ENCODE measurements around the gene GRM2.

Gene GRM2

GRCh38 chr3:51719410-51720025 lies 12.7 kb downstream of the GRM2 start:
- Histone ChIP-seq H3K4me3 (ENCODE audit: low read depth in 1 of 2, low read length in 1 of 2) (no peak overlapping the region), H3K9me3 (no peaks in the 10 kb centered on the region), H3K4me1 (ENCODE audit: control insufficient read depth in 1 of 2, insufficient read depth in 1 of 2, low read depth in 1 of 2, low read length in 1 of 2) (no peaks in the 10 kb centered on the region), H3K36me3 (no peaks in the 10 kb centered on the region), H3K27ac (no peak overlapping the region), H3K27me3 (no peaks in the 10 kb centered on the region)
- TF ChIP-seq, protein P1, sequence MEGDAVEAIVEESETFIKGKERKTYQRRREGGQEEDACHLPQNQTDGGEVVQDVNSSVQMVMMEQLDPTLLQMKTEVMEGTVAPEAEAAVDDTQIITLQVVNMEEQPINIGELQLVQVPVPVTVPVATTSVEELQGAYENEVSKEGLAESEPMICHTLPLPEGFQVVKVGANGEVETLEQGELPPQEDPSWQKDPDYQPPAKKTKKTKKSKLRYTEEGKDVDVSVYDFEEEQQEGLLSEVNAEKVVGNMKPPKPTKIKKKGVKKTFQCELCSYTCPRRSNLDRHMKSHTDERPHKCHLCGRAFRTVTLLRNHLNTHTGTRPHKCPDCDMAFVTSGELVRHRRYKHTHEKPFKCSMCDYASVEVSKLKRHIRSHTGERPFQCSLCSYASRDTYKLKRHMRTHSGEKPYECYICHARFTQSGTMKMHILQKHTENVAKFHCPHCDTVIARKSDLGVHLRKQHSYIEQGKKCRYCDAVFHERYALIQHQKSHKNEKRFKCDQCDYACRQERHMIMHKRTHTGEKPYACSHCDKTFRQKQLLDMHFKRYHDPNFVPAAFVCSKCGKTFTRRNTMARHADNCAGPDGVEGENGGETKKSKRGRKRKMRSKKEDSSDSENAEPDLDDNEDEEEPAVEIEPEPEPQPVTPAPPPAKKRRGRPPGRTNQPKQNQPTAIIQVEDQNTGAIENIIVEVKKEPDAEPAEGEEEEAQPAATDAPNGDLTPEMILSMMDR (IDR thresholded peaks at IDR 0.05), result no peak

DNA sequence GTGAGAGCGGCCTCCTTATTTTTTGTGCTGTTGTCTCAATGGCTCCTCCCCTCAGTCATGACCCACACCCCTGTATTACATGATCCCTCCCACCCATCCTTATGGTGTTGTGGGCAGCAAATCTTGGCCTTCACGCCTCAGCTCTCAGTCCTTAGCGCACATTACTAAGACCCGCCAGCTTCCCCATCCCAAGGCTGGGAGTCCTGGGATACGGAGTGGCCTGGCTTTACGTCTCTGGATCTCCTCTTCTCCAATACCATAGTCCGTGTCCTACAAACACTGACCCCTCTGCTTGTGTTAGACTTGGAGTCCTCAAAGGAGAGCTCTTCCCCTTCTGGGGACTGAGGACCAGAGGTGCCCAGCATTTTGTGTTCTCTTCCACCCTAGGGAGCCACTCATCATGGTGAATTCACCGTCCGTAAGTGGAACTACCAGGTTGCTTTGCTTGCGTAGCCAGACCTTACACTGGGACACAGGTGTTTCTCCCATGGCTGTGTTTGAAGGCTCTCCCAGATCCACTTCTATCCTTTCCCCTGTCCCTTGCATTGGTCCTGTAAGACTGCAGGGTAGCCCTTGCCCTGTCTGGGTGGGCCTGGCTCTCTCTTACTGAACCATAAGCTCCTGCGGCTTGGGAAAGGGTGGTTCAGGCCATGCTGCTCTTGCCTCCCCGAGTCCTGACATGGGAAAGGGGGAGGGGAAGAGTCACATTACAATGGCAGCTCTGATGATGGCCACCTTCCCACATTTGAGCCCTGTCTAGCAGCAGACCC lies 13.6 kb downstream of the GRM2 start:
- TF ChIP-seq, protein P1 (IDR thresholded peaks at IDR 0.05), result no peak
- no peaks in the 10 kb centered on the region for H3K27me3 ChIP-seq
- H3K36me3 ChIP-seq, result no peaks in the 10 kb centered on the region
- H3K4me1 ChIP-seq (ENCODE audit: control insufficient read depth in 1 of 2, insufficient read depth in 1 of 2, low read depth in 1 of 2, low read length in 1 of 2), result no peaks in the 10 kb centered on the region
- no peak overlapping the region for H3K4me3 ChIP-seq (ENCODE audit: low read depth in 1 of 2, low read length in 1 of 2)
- H3K27ac ChIP-seq, result no peak overlapping the region
- H3K9me3 ChIP-seq, result no peaks in the 10 kb centered on the region

- H3K9me3 ChIP-seq, result no peaks in the 10 kb centered on the region
- TF ChIP-seq, protein P1 (IDR thresholded peaks at IDR 0.05), result no peak
- no peak overlapping the region for H3K4me3 ChIP-seq (ENCODE audit: low read depth in 1 of 2, low read length in 1 of 2)
- no peaks in the 10 kb centered on the region for H3K36me3 ChIP-seq
- no peaks in the 10 kb centered on the region for H3K27me3 ChIP-seq
- no peak overlapping the region for H3K27ac ChIP-seq
- H3K4me1 ChIP-seq (ENCODE audit: control insufficient read depth in 1 of 2, insufficient read depth in 1 of 2, low read depth in 1 of 2, low read length in 1 of 2), result no peaks in the 10 kb centered on the region
These were observed 14.3 kb downstream of the GRM2 start for GRCh38 chr3:51721062-51721745.

- no peak overlapping the region for H3K4me3 ChIP-seq (ENCODE audit: low read depth in 1 of 2, low read length in 1 of 2)
- no peaks in the 10 kb centered on the region for H3K9me3 ChIP-seq
- no peak overlapping the region for H3K27ac ChIP-seq
- no peaks in the 10 kb centered on the region for H3K4me1 ChIP-seq (ENCODE audit: control insufficient read depth in 1 of 2, insufficient read depth in 1 of 2, low read depth in 1 of 2, low read length in 1 of 2)
- no peaks in the 10 kb centered on the region for H3K36me3 ChIP-seq
- TF ChIP-seq, protein P1 (IDR thresholded peaks at IDR 0.05), result no peak
- H3K27me3 ChIP-seq, result no peaks in the 10 kb centered on the region
These were observed 15.5 kb downstream of the GRM2 start for GRCh38 chr3:51722362-51722761.

- no peaks in the 10 kb centered on the region for H3K9me3 ChIP-seq
- no peak overlapping the region for H3K27ac ChIP-seq
- H3K36me3 ChIP-seq, result no peaks in the 10 kb centered on the region
- H3K4me1 ChIP-seq (ENCODE audit: control insufficient read depth in 1 of 2, insufficient read depth in 1 of 2, low read depth in 1 of 2, low read length in 1 of 2), result no peaks in the 10 kb centered on the region
- H3K4me3 ChIP-seq (ENCODE audit: low read depth in 1 of 2, low read length in 1 of 2), result no peak overlapping the region
- H3K27me3 ChIP-seq, result peaks cover 11% of the 10 kb centered on the region
- TF ChIP-seq, protein P1 (IDR thresholded peaks at IDR 0.05), result no peak
These were observed 20.6 kb downstream of the GRM2 start for GRCh38 chr3:51727500-51727899.

Measured in neutrophil (primary cell).